K562 (cell line): ENCODE results near the gene KIF26B. TPM values are rescaled to one million over a fixed set of nuclear protein-coding genes. Genes with fewer than 3 reads are reported as not detected.

ENCODE experiments used
- ATAC-seq: fragments of 200-7000 bp; cut with Tn5 transposase; 3 replicates; pipeline ENCODE4 v1.9.1; 2020; ENCODE audit warnings: moderate library complexity
- BruUV-seq: library from RNA; stranded (reverse); fragments of 400-500 nt; replicated peaks from 2 replicates; lab custom pipeline; 2021; lab: Mats Ljungman, UMichigan
- CTCF ChIA-PET: fragments of 300-600 bp; formaldehyde crosslinking; extraction: SDS; loops from one replicate; lab custom pipeline; 2021; ENCODE audit warnings: low intra/inter-chr PET ratio; lab: Yijun Ruan, JAX
- POLR2A ChIA-PET: fragments of 300-600, 350-650 bp; sonication (Branson Sonifier 250); formaldehyde crosslinking; extraction: SDS; loops from one replicate; lab custom pipeline; 2021; ENCODE audit warnings: antibody characterized with exemption, inconsistent platforms; lab: Yijun Ruan, JAX
- DNase-seq, 4 experiments: peaks; one replicate each; pipeline versions ENCODE4 v3.0.0 to v3.0.0-alpha.2; 2011 to 2018; ENCODE audit warnings: low spot score in 3 of 4, mixed read lengths in 3 of 4; ENCODE audit errors: extremely low read depth in 1 of 4
- FAIRE-seq: peaks from 2 replicates; lab custom pipeline; 2011; peaks lifted over from hg19 to GRCh38; lab: Jason Lieb, UNC
- H2AFZ ChIP-seq: 2 replicates; pipeline ENCODE4 v1.6.0; 2011; ENCODE audit warnings: low read depth, low read length, control low read depth, inconsistent platforms
- H3K27ac ChIP-seq: fragments of 200-600 bp; 3 replicates; pipeline ENCODE4 v1.8.0; 2011; ENCODE audit warnings: low read depth, mild to moderate bottlenecking, control low read depth, inconsistent platforms, low read length, moderate library complexity, mixed read lengths; ENCODE audit errors: extremely low read depth
- H3K27me3 ChIP-seq, 2 experiments: fragments of 300-600 bp in 1 of 2; 2 replicates in 1 of 2; 3 replicates in 1 of 2; pipeline versions ENCODE4 v1.6.0 to v1.8.0; 2011; ENCODE audit warnings: inconsistent platforms in 2 of 2, low read length in 2 of 2, mild to moderate bottlenecking in 1 of 2, mixed read lengths in 1 of 2, moderate library complexity in 1 of 2; ENCODE audit not compliant: control insufficient read depth in 2 of 2, insufficient read depth in 2 of 2
- H3K36me3 ChIP-seq: fragments of 300-600 bp; 3 replicates; pipeline ENCODE4 v1.8.0; 2011; ENCODE audit warnings: mild to moderate bottlenecking, low read length, inconsistent platforms; ENCODE audit not compliant: control insufficient read depth, insufficient read depth
- H3K4me1 ChIP-seq, 2 experiments: fragments of 200-600 bp in 1 of 2; replicated peaks in 1 of 2; 2 replicates in 1 of 2; 3 replicates in 1 of 2; pipeline versions ENCODE4 v1.5.1 to v1.8.0; 2011; ENCODE audit warnings: inconsistent platforms in 2 of 2, low read length in 2 of 2, mild to moderate bottlenecking in 1 of 2, mixed read lengths in 1 of 2, moderate library complexity in 1 of 2; ENCODE audit not compliant: control insufficient read depth in 2 of 2, insufficient read depth in 2 of 2
- H3K4me2 ChIP-seq: 2 replicates; pipeline ENCODE4 v1.6.1; 2011; ENCODE audit warnings: low read length, control low read depth, inconsistent platforms, mixed read lengths; ENCODE audit not compliant: insufficient read depth
- H3K4me3 ChIP-seq: fragments of 200-600 bp; sonication (generic), shearing (Covaris generic); 2 replicates; pipeline ENCODE4 v1.5.1; 2016; ENCODE audit warnings: control low read depth, inconsistent platforms
- H3K79me2 ChIP-seq: fragments of 200-600 bp; 3 replicates; pipeline ENCODE4 v1.8.0; 2011; ENCODE audit warnings: low read length, inconsistent platforms; ENCODE audit not compliant: control insufficient read depth, insufficient read depth
- H3K9ac ChIP-seq, 2 experiments: 2 replicates each; pipeline versions ENCODE4 v1.6.0 to v1.6.1; 2011; ENCODE audit warnings: low read depth in 2 of 2, low read length in 2 of 2, control low read depth in 1 of 2, inconsistent platforms in 1 of 2, mild to moderate bottlenecking in 1 of 2, mixed read lengths in 1 of 2; ENCODE audit not compliant: insufficient read depth in 1 of 2
- H3K9me1 ChIP-seq: one replicate; pipeline ENCODE4 v1.6.0; 2011; ENCODE audit warnings: inconsistent platforms, mild to moderate bottlenecking, low read length, moderate library complexity; ENCODE audit not compliant: control insufficient read depth, insufficient read depth
- H3K9me3 ChIP-seq: replicated peaks from 2 replicates; pipeline ENCODE4 v1.5.1; 2011; ENCODE audit warnings: low read depth, low read length, inconsistent platforms; ENCODE audit not compliant: control insufficient read depth, insufficient read depth
- H4K20me1 ChIP-seq: replicated peaks from 2 replicates; pipeline ENCODE4 v1.6.1; 2011; ENCODE audit warnings: low read length, inconsistent platforms, mixed read lengths; ENCODE audit not compliant: control insufficient read depth, insufficient read depth
- GTF2A2 ChIP-seq: IDR thresholded peaks from 2 replicates; pipeline ENCODE4 v1.6.1; 2016; ENCODE audit warnings: mild to moderate bottlenecking, missing genetic modification characterization, missing compliant biosample characterization
- HMG20B ChIP-seq: fragments of 250-450 bp; sonication (Bioruptor Pico); IDR thresholded peaks from 2 replicates; pipeline ENCODE4 v1.5.0; 2021; ENCODE audit warnings: mild to moderate bottlenecking
- KLF10 ChIP-seq: fragments of 250-450 bp; sonication (Bioruptor Pico); IDR thresholded peaks from 2 replicates; pipeline ENCODE4 v1.6.1; 2021; ENCODE audit warnings: matching md5 sums
- MIER1 ChIP-seq: fragments of 450-650 bp; IDR thresholded peaks from 2 replicates; pipeline ENCODE4 v1.6.1; 2016; ENCODE audit warnings: antibody characterized with exemption, mild to moderate bottlenecking, low read depth
- NR4A1 ChIP-seq, 2 experiments: fragments of 250-450 bp in 1 of 2; fragments of 450-650 bp in 1 of 2; sonication (Bioruptor Pico) in 1 of 2; IDR thresholded peaks; 2 replicates each; pipeline versions ENCODE4 v1.4.0 to v1.6.1; 2016 to 2020; ENCODE audit warnings: mild to moderate bottlenecking in 2 of 2, missing compliant biosample characterization in 1 of 2, missing genetic modification characterization in 1 of 2, moderate library complexity in 1 of 2
- PML ChIP-seq: IDR thresholded peaks from 2 replicates; pipeline ENCODE4 v1.6.1; 2012; ENCODE audit warnings: low read length, inconsistent platforms
- SAFB ChIP-seq: fragments of 200-400 bp; formaldehyde crosslinking; IDR thresholded peaks from 2 replicates; pipeline ENCODE4 v1.6.1; 2017; ENCODE audit warnings: low read depth, low read length, borderline replicate concordance
- SRSF3 ChIP-seq: fragments of 200-400 bp; formaldehyde crosslinking; IDR thresholded peaks from 2 replicates; pipeline ENCODE4 v1.6.1; 2016; ENCODE audit warnings: mild to moderate bottlenecking, low read length, moderate library complexity; ENCODE audit not compliant: insufficient read depth
- TAF7 ChIP-seq: fragments of 450-650 bp; IDR thresholded peaks from 2 replicates; pipeline ENCODE4 v1.6.1; 2016; ENCODE audit warnings: missing genetic modification characterization, missing compliant biosample characterization
- ZNF253 ChIP-seq: fragments of 250-450 bp; sonication (Bioruptor Pico); conservative IDR thresholded peaks from 2 replicates; pipeline ENCODE4 v1.6.1; 2021; ENCODE audit warnings: mild to moderate bottlenecking
- ZNF586 ChIP-seq: fragments of 450-650 bp; formaldehyde crosslinking; conservative IDR thresholded peaks from 2 replicates; pipeline ENCODE4 v1.4.0; 2020; ENCODE audit warnings: mild to moderate bottlenecking, moderate library complexity
- ZNF778 ChIP-seq: fragments of 450-650 bp; formaldehyde crosslinking; IDR thresholded peaks from 2 replicates; pipeline ENCODE4 v1.4.0; 2020; ENCODE audit warnings: mild to moderate bottlenecking, moderate library complexity
- WGBS: fragments of 100-300 bp; shearing (Covaris generic); methylation state at CpG from one replicate; pipeline ENCODE4 v1.1.6; 2016; ENCODE audit warnings: low coverage, mixed read lengths; ENCODE audit not compliant: insufficient coverage; ENCODE audit errors: missing lambda C conversion rate; 5-methylcytosine and 5-hydroxymethylcytosine counted together
- in situ Hi-C: fragments of 300-500 bp; cut with MboI; formaldehyde crosslinking; loops from 4 replicates; pipeline ENCODE4 v1.15.0; 2018; ENCODE audit warnings: inconsistent platforms, mixed read lengths
- intact Hi-C: fragments of 100-400 bp; cut with micrococcal nuclease; formaldehyde crosslinking; loops from 2 replicates; pipeline ENCODE4 v1.14.2; 2022
- polyA plus RNA-seq, 8 experiments: library from polyadenylated mRNA; depleted of rRNA in 4 of 8; stranded (reverse) in 5 of 8; unstranded in 3 of 8; fragments of >200 nt; fragmentation: Nextera tagmentation in 2 of 8; fragmentation: Illumina TruSeq in 1 of 8; extraction: Ambion mirVana in 2 of 8; extraction: Trizol in 1 of 8; gene quantifications; 2 replicates each; pipeline versions ENCODE4 v1.2.1 to v1.2.3, GENCODE V29; 2011 to 2014; ENCODE audit warnings: inconsistent platforms in 1 of 8, missing spikeins in 1 of 8
- total RNA-seq, 7 experiments: library from RNA; depleted of rRNA in 6 of 7; stranded (reverse); fragments of >200 nt in 6 of 7; fragmentation: Illumina TruSeq in 2 of 7; extraction: Trizol in 2 of 7; gene quantifications; 2 replicates each; pipeline versions ENCODE4 v1.2.1 to v1.2.3, GENCODE V29; 2011 to 2021; ENCODE audit warnings: low replicate concordance in 1 of 7
- TF ChIP-seq, protein P1 (sequence below): sonication (generic); formaldehyde crosslinking; IDR thresholded peaks from 2 replicates; pipeline ENCODE4 v1.8.1; 2022; ENCODE audit warnings: missing genetic modification reagents

KIF26B gene
- total and polyA plus RNA-seq, 9 of the 15 experiments (the other 6 are each of a cell fraction or from before 2014, with no cell fraction given): 0.02 to 0.08 (median 0.03) TPM; not detected in 6

DNA sequence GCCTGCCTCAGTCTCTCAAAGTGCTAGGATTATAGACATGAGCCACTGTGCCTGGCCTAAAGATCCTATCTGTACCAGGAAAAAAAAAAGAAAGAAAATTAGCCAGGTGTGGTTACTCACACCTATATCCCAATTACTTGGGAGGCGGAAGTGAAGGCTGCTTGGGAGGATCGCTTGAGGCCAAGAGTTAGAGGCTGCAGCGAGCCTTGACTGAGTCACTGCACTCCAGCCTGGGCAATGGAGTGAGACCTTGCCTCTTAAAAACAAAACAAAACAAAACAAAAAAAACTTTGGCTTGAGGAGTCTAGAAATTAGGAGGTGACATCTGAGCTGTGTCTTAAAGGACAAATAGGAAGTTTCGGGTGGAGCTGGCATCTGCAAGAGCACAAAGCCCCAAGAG lies 38.7 kb upstream of the KIF26B start (continued):
- TF ChIP-seq HMG20B (CRISPR knock-in tag) (no peak), TAF7 (tag) (no peak), NR4A1 (CRISPR knock-in tag; IDR thresholded peaks at IDR 0.05) (no peak), NR4A1 (tag; IDR thresholded peaks at IDR 0.05) (no peak), ZNF586 (CRISPR knock-in tag) (no peak), SAFB (no peak), PML (no peak)

DNA sequence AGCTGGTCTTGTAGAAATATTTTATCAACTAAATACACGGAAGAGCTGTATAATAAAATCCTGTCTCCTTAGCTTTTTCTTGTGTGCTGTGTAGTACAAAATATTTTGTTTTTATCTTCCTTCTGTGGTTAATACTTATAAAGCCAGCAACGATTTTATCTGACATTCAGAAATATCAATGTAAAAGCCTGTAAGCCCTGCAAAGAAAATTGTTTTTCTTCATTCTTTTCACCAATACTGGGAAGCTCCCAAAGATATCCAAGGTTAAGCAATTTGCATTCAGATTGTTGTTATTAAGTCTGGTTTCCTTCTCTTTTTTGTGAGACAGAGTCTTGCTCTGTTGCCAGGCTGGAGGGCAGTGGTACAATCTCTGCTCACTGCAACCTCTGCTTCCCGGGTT lies 38.0 kb upstream of the KIF26B start:
- TF ChIP-seq GTF2A2: no peak
- TF ChIP-seq ZNF253 (CRISPR knock-in tag): no peak
- TF ChIP-seq ZNF778: no peak
- no peak for TF ChIP-seq KLF10 (CRISPR knock-in tag)
- no peak for TF ChIP-seq MIER1
- TF ChIP-seq, protein P1, sequence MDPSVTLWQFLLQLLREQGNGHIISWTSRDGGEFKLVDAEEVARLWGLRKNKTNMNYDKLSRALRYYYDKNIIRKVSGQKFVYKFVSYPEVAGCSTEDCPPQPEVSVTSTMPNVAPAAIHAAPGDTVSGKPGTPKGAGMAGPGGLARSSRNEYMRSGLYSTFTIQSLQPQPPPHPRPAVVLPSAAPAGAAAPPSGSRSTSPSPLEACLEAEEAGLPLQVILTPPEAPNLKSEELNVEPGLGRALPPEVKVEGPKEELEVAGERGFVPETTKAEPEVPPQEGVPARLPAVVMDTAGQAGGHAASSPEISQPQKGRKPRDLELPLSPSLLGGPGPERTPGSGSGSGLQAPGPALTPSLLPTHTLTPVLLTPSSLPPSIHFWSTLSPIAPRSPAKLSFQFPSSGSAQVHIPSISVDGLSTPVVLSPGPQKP (CRISPR knock-in tag): no peak
- TF ChIP-seq SRSF3: no peak
- TF ChIP-seq, all 486 proteins: peak for 0

More for the DNA sequence above, 38.0 kb upstream of the KIF26B start:
- Histone ChIP-seq H2AFZ (no peak overlapping the region), H3K27ac (no peak overlapping the region), H3K4me3 (no peak overlapping the region), H3K27me3 (peaks cover 15 to 28% of the 10 kb centered on the region in 2 experiments; a peak in 4 of 5 replicates), H3K79me2 (no peaks in the 10 kb centered on the region), H3K4me2 (no peak overlapping the region), H3K4me1 (no peaks in the 10 kb centered on the region), H3K36me3 (no peaks in the 10 kb centered on the region), H3K9ac (no peak overlapping the region), H3K9me1 (no peaks in the 10 kb centered on the region), H3K9me3 (no peaks in the 10 kb centered on the region), H4K20me1 (no peaks in the 10 kb centered on the region)
- intact Hi-C loops: no loop called here
- DNase-seq: no peak
- no peak for FAIRE-seq
- in situ Hi-C loops: no loop called here
- POLR2A ChIA-PET: interaction anchor here (0.6 kb wide), 2 partner anchors 11 to 270 kb away, joined by 3 to 4 read pairs; no protein-coding TSS in a partner anchor
- 1% methylated on average over 3 of the region's 3 CpGs for WGBS
- CTCF ChIA-PET: no interaction called here
- ATAC-seq: no peak
- BruUV-seq: no TSS peak
